ENCODE measurements around the gene DGLUCY.

DNA sequence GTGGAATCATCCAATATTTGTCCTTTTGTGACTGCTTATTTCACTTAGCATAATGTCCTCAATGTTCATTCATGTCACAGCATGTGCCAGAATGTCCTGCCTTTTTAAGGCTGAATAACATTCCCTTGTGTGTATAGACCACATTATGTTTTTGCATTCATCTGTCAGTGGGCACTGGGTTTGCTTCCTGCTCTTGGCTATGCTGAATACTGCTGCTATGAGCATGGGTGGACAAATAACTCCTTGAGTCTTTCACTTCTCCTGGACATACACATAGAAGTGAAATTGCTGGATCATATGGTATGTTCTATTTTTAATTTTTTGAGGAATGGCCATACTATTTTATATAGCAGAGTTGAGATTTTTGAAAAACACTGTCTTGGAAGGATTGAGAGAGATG lies 83.8 kb downstream of the DGLUCY start:
- TF ChIP-seq SNAI2 (CRISPR knock-in tag; IDR thresholded peaks at IDR 0.05) (no peak), OSR1 (CRISPR knock-in tag; IDR thresholded peaks at IDR 0.05) (no peak), ZNF8 (CRISPR knock-in tag; IDR thresholded peaks at IDR 0.05) (no peak), ZFP3 (CRISPR knock-in tag; IDR thresholded peaks at IDR 0.05) (no peak), ARNTL (CRISPR knock-in tag; IDR thresholded peaks at IDR 0.05; ENCODE audit: borderline replicate concordance, low read depth) (no peak), ZC3H10 (CRISPR knock-in tag; IDR thresholded peaks at IDR 0.05) (no peak)
- TF ChIP-seq, protein P1, sequence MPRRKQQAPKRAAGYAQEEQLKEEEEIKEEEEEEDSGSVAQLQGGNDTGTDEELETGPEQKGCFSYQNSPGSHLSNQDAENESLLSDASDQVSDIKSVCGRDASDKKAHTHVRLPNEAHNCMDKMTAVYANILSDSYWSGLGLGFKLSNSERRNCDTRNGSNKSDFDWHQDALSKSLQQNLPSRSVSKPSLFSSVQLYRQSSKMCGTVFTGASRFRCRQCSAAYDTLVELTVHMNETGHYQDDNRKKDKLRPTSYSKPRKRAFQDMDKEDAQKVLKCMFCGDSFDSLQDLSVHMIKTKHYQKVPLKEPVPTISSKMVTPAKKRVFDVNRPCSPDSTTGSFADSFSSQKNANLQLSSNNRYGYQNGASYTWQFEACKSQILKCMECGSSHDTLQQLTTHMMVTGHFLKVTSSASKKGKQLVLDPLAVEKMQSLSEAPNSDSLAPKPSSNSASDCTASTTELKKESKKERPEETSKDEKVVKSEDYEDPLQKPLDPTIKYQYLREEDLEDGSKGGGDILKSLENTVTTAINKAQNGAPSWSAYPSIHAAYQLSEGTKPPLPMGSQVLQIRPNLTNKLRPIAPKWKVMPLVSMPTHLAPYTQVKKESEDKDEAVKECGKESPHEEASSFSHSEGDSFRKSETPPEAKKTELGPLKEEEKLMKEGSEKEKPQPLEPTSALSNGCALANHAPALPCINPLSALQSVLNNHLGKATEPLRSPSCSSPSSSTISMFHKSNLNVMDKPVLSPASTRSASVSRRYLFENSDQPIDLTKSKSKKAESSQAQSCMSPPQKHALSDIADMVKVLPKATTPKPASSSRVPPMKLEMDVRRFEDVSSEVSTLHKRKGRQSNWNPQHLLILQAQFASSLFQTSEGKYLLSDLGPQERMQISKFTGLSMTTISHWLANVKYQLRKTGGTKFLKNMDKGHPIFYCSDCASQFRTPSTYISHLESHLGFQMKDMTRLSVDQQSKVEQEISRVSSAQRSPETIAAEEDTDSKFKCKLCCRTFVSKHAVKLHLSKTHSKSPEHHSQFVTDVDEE (CRISPR knock-in tag; IDR thresholded peaks at IDR 0.05), result no peak
- TF ChIP-seq, protein P2, sequence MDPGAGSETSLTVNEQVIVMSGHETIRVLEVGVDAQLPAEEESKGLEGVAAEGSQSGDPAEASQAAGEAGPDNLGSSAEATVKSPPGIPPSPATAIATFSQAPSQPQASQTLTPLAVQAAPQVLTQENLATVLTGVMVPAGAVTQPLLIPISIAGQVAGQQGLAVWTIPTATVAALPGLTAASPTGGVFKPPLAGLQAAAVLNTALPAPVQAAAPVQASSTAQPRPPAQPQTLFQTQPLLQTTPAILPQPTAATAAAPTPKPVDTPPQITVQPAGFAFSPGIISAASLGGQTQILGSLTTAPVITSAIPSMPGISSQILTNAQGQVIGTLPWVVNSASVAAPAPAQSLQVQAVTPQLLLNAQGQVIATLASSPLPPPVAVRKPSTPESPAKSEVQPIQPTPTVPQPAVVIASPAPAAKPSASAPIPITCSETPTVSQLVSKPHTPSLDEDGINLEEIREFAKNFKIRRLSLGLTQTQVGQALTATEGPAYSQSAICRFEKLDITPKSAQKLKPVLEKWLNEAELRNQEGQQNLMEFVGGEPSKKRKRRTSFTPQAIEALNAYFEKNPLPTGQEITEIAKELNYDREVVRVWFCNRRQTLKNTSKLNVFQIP (CRISPR knock-in tag; IDR thresholded peaks at IDR 0.05; ENCODE audit: borderline replicate concordance, low read depth), result no peak

Measured in SK-N-SH treated with all-trans-retinoic acid at 6 μM for 48 hours (cell line).